H9 (cell line): ENCODE data around the gene ZBBX. TPM values are rescaled to one million over a fixed set of nuclear protein-coding genes. Genes with fewer than 3 reads are reported as not detected.

Source experiments
- DNase-seq: peaks from one replicate; pipeline ENCODE4 v3.0.0-alpha.2; 2017
- H2AFZ ChIP-seq: one replicate; pipeline ENCODE4 v1.6.1; 2013; ENCODE audit warnings: mild to moderate bottlenecking, low read length, control low read depth, moderate library complexity
- H2AK5ac ChIP-seq: 2 replicates; pipeline ENCODE4 v1.6.1; 2013; ENCODE audit warnings: low read length, control low read depth, mixed read lengths; ENCODE audit not compliant: insufficient read length
- H2BK120ac ChIP-seq: one replicate; pipeline ENCODE4 v1.6.1; 2013; ENCODE audit warnings: low read depth, mild to moderate bottlenecking, low read length, control low read depth, inconsistent platforms; ENCODE audit not compliant: poor library complexity, severe bottlenecking
- H2BK12ac ChIP-seq: 2 replicates; pipeline ENCODE4 v1.6.1; 2013; ENCODE audit warnings: low read length, control low read depth, mixed read lengths, low read depth; ENCODE audit not compliant: insufficient read length
- H2BK15ac ChIP-seq: 2 replicates; pipeline ENCODE4 v1.6.1; 2013; ENCODE audit warnings: low read depth, low read length, control low read depth
- H2BK20ac ChIP-seq: one replicate; pipeline ENCODE4 v1.6.1; 2013; ENCODE audit warnings: low read depth, mild to moderate bottlenecking, low read length, control low read depth, inconsistent platforms; ENCODE audit not compliant: poor library complexity, severe bottlenecking
- H2BK5ac ChIP-seq: 2 replicates; pipeline ENCODE4 v1.6.1; 2013; ENCODE audit warnings: low read length, control low read depth, mixed read lengths; ENCODE audit not compliant: insufficient read length
- H3K14ac ChIP-seq: 2 replicates; pipeline ENCODE4 v1.6.1; 2013; ENCODE audit warnings: low read length, control low read depth; ENCODE audit not compliant: insufficient read depth
- H3K18ac ChIP-seq: 2 replicates; pipeline ENCODE4 v1.6.1; 2013; ENCODE audit warnings: low read depth, mild to moderate bottlenecking, mixed read lengths, low read length, control low read depth; ENCODE audit not compliant: insufficient read length
- H3K23ac ChIP-seq: 2 replicates; pipeline ENCODE4 v1.6.1; 2013; ENCODE audit warnings: low read length, control low read depth, mixed read lengths, low read depth; ENCODE audit not compliant: insufficient read length
- H3K23me2 ChIP-seq: 2 replicates; pipeline ENCODE4 v1.6.1; 2013; ENCODE audit warnings: low read depth, mild to moderate bottlenecking, mixed read lengths, low read length, control low read depth; ENCODE audit not compliant: insufficient read length, poor library complexity, severe bottlenecking
- H3K27ac ChIP-seq: 2 replicates; pipeline ENCODE4 v1.5.1; 2013; ENCODE audit warnings: low read length, control low read depth, mixed read lengths, low read depth; ENCODE audit not compliant: insufficient read length
- H3K27me3 ChIP-seq: 2 replicates; pipeline ENCODE4 v1.6.1; 2013; ENCODE audit warnings: low read length, control low read depth, inconsistent platforms; ENCODE audit not compliant: insufficient read depth
- H3K4ac ChIP-seq: 2 replicates; pipeline ENCODE4 v1.6.1; 2013; ENCODE audit warnings: low read depth, mild to moderate bottlenecking, control low read depth, inconsistent platforms, low read length, moderate library complexity
- H3K4me1 ChIP-seq: 2 replicates; pipeline ENCODE4 v1.6.1; 2013; ENCODE audit warnings: low read length, control low read depth, inconsistent platforms; ENCODE audit not compliant: insufficient read depth
- H3K4me2 ChIP-seq: 2 replicates; pipeline ENCODE4 v1.6.1; 2013; ENCODE audit warnings: low read length, control low read depth, mixed read lengths; ENCODE audit not compliant: insufficient read length, insufficient read depth
- H3K56ac ChIP-seq: 2 replicates; pipeline ENCODE4 v1.6.1; 2013; ENCODE audit warnings: low read depth, mild to moderate bottlenecking, mixed read lengths, low read length, control low read depth; ENCODE audit not compliant: insufficient read length
- H3K79me1 ChIP-seq: 2 replicates; pipeline ENCODE4 v1.6.1; 2013; ENCODE audit warnings: low read depth, mild to moderate bottlenecking, moderate library complexity, low read length, control low read depth, inconsistent platforms; ENCODE audit not compliant: insufficient read depth, poor library complexity, severe bottlenecking
- H3K79me2 ChIP-seq: 2 replicates; pipeline ENCODE4 v1.6.1; 2013; ENCODE audit warnings: low read length, control low read depth, inconsistent platforms; ENCODE audit not compliant: insufficient read depth
- H3K9ac ChIP-seq: 2 replicates; pipeline ENCODE4 v1.6.1; 2013; ENCODE audit warnings: low read length, control low read depth, mixed read lengths; ENCODE audit not compliant: insufficient read length; ENCODE audit errors: extremely low read depth
- H3K9me3 ChIP-seq: one replicate; pipeline ENCODE4 v1.6.1; 2013; ENCODE audit warnings: low read depth, low read length, inconsistent platforms; ENCODE audit not compliant: control insufficient read depth
- H3T11ph ChIP-seq: one replicate; pipeline ENCODE4 v1.6.1; 2013; ENCODE audit warnings: mild to moderate bottlenecking, low read length, control low read depth, inconsistent platforms
- H4K20me1 ChIP-seq: one replicate; pipeline ENCODE4 v1.6.1; 2013; ENCODE audit not compliant: control insufficient read depth, insufficient read length, insufficient read depth
- H4K5ac ChIP-seq: 2 replicates; pipeline ENCODE4 v1.6.1; 2013; ENCODE audit warnings: low read depth, mild to moderate bottlenecking, mixed read lengths, low read length, control low read depth; ENCODE audit not compliant: insufficient read length
- H4K8ac ChIP-seq: replicated peaks from 2 replicates; pipeline ENCODE4 v1.6.1; 2013; ENCODE audit warnings: low read length, control low read depth, mixed read lengths, low read depth; ENCODE audit not compliant: insufficient read length
- H4K91ac ChIP-seq: 2 replicates; pipeline ENCODE4 v1.6.1; 2013; ENCODE audit warnings: low read depth, mild to moderate bottlenecking, moderate library complexity, mixed read lengths, low read length, control low read depth; ENCODE audit not compliant: insufficient read length
- H3K27ac Mint-ChIP-seq, 3 experiments: 2 replicates in 2 of 3; 3 replicates in 1 of 3; pipeline ENCODE4 v1.8.0; 2020 to 2021; ENCODE audit warnings: mixed read lengths in 3 of 3, mild to moderate bottlenecking in 1 of 3, moderate library complexity in 1 of 3
- H3K27me3 Mint-ChIP-seq: 2 replicates; pipeline ENCODE4 v1.8.0; 2021; ENCODE audit warnings: low read depth, mild to moderate bottlenecking, moderate library complexity, mixed read lengths
- H3K36me3 Mint-ChIP-seq, 3 experiments: 2 replicates in 2 of 3; 3 replicates in 1 of 3; pipeline ENCODE4 v1.8.0; 2020 to 2021; ENCODE audit warnings: low read depth in 3 of 3, mixed read lengths in 3 of 3; ENCODE audit not compliant: insufficient read depth in 1 of 3
- H3K4me1 Mint-ChIP-seq, 2 experiments: 2 replicates each; pipeline ENCODE4 v1.8.0; 2020; ENCODE audit warnings: mixed read lengths in 2 of 2
- H3K4me3 Mint-ChIP-seq, 2 experiments: 2 replicates in 1 of 2; 3 replicates in 1 of 2; pipeline ENCODE4 v1.8.0; 2020 to 2021; ENCODE audit warnings: mild to moderate bottlenecking in 2 of 2, mixed read lengths in 2 of 2, moderate library complexity in 1 of 2
- H3K9me3 Mint-ChIP-seq, 2 experiments: 2 replicates in 1 of 2; 3 replicates in 1 of 2; pipeline ENCODE4 v1.8.0; 2020; ENCODE audit warnings: mild to moderate bottlenecking in 2 of 2, mixed read lengths in 2 of 2, moderate library complexity in 1 of 2
- CTCF ChIP-seq: fragments of 200-600 bp; sonication (generic); conservative IDR thresholded peaks from 3 replicates; pipeline ENCODE4 v1.8.0; 2021; ENCODE audit warnings: antibody characterized with exemption, mild to moderate bottlenecking
- WGBS: extraction: QIAGEN DNeasy Blood & Tissue Kit; methylation state at CpG from one replicate; pipeline ENCODE4 v1.1.7; 2013; ENCODE audit warnings: missing lambda C conversion rate, low lambda C conversion rate, mixed read lengths; ENCODE audit not compliant: insufficient read length; ENCODE audit errors: extremely low coverage; 5-methylcytosine and 5-hydroxymethylcytosine counted together
- total RNA-seq: library from RNA; stranded (reverse); gene quantifications from 2 replicates; pipeline ENCODE4 v1.2.1, GENCODE V29; 2021

The ZBBX gene
- total RNA-seq, 1 experiment from 2014 or later, result 2.4 TPM

- TF ChIP-seq CTCF, result no peak
- no peaks in the 10 kb centered on the region for H3K4me1 ChIP-seq
- no peak for DNase-seq
- no peak overlapping the region for H3T11ph ChIP-seq
- no CpG with 5 or more reads among the region's 3 CpGs for WGBS
- no peak overlapping the region for H4K8ac ChIP-seq
- Mint-ChIP-seq H3K4me3 (no peak overlapping the region), H3K9me3 (no peaks in the 10 kb centered on the region; a peak in 1 of 5 replicates), H3K36me3 (no peaks in the 10 kb centered on the region), H3K27ac (no peak overlapping the region), H3K4me1 (peaks cover 0 to 3% of the 10 kb centered on the region in 2 experiments; a peak in 2 of 4 replicates), H3K27me3 (no peaks in the 10 kb centered on the region; the same call in 1 of the 2 replicates)
- H2BK12ac ChIP-seq, result no peak overlapping the region
- no peaks in the 10 kb centered on the region for H4K20me1 ChIP-seq
- H3K27ac ChIP-seq, result no peak overlapping the region
- no peak overlapping the region for H2BK20ac ChIP-seq
- no peak overlapping the region for H3K23ac ChIP-seq
- no peaks in the 10 kb centered on the region for H3K79me2 ChIP-seq
- H3K4ac ChIP-seq, result no peak overlapping the region
- no peak overlapping the region for H3K4me2 ChIP-seq
- no peak overlapping the region for H4K5ac ChIP-seq
- H3K18ac ChIP-seq, result no peak overlapping the region
- H2BK5ac ChIP-seq, result no peak overlapping the region
- no peak overlapping the region for H3K14ac ChIP-seq
- no peaks in the 10 kb centered on the region for H3K9me3 ChIP-seq
- H2AK5ac ChIP-seq, result no peak overlapping the region
- H3K27me3 ChIP-seq, result no peaks in the 10 kb centered on the region
- H2AFZ ChIP-seq, result no peak overlapping the region
- H2BK15ac ChIP-seq, result no peak overlapping the region
- no peaks in the 10 kb centered on the region for H3K23me2 ChIP-seq
- H3K56ac ChIP-seq, result no peak overlapping the region
- H3K9ac ChIP-seq, result no peak overlapping the region
- H4K91ac ChIP-seq, result no peak overlapping the region
- no peak overlapping the region for H2BK120ac ChIP-seq
- H3K79me1 ChIP-seq, result no peaks in the 10 kb centered on the region
Observed at GRCh38 chr3:167287308-167287707, 92.8 kb downstream of the ZBBX start.
